MG63 (cell line): ENCODE results near the gene TMEM252. TPM values are rescaled to one million over a fixed set of nuclear protein-coding genes. Genes with fewer than 3 reads are reported as not detected.

Experiments used
- total RNA-seq: library from RNA; depleted of rRNA; stranded (reverse); fragments of >200 nt; shearing (Covaris generic); gene quantifications from 2 replicates; pipeline ENCODE4 v1.2.3, GENCODE V29; 2014; ENCODE audit warnings: low replicate concordance; rRNA removed

TMEM252 gene
- total RNA-seq, 1 experiment from 2014 or later = not detected

Other genes starting within 250 kb of the TMEM252 start
- gene FOXD4L3, start 238.0 kb downstream of the TMEM252 start, total RNA-seq = not detected in 2 replicates
- gene PGM5, start 184.3 kb downstream of the TMEM252 start, total RNA-seq = 5.1 and 9.3 TPM in 2 replicates
- not detected in 2 replicates for gene PIP5K1B, start 164.4 kb upstream of the TMEM252 start, total RNA-seq